Stimulated activated memory B cell treated with anti-CD40 and anti-IgM and Interleukin-4, amounts not matched to agents 10 μg/mL and 1 μg/mL and 100 μg/mL, for 72 hours (primary cell): Measurements from ENCODE around the gene EYA2.
"Not testable (repeated sequence)": the region's sequence is repeated elsewhere in the genome, so short reads cannot be mapped to it uniquely, and the experiment has no call there.

Experiments used
- ATAC-seq: fragments of 150-1000 bp; cut with Tn5 transposase; 2 replicates; pipeline ENCODE4 v1.10.0; 2021
- H3K27ac Mint-ChIP-seq: one replicate; pipeline ENCODE4 v1.8.0; 2022; ENCODE audit warnings: mild to moderate bottlenecking, mixed read lengths
- H3K27me3 Mint-ChIP-seq: one replicate; pipeline ENCODE4 v1.8.0; 2022; ENCODE audit warnings: mixed read lengths
- H3K36me3 Mint-ChIP-seq: one replicate; pipeline ENCODE4 v1.8.0; 2022; ENCODE audit warnings: mixed read lengths
- H3K4me1 Mint-ChIP-seq: one replicate; pipeline ENCODE4 v1.8.0; 2022; ENCODE audit warnings: mixed read lengths
- H3K4me3 Mint-ChIP-seq: one replicate; pipeline ENCODE4 v1.8.0; 2022; ENCODE audit warnings: mild to moderate bottlenecking, moderate library complexity, mixed read lengths
- H3K9me3 Mint-ChIP-seq: one replicate; pipeline ENCODE4 v1.8.0; 2022; ENCODE audit warnings: mixed read lengths

Gene EYA2

GRCh38 chr20:46951840-46952497 lies 57.3 kb downstream of the EYA2 start:
- Mint-ChIP-seq H3K9me3 (peaks cover 3% of the 10 kb centered on the region), H3K36me3 (no peaks in the 10 kb centered on the region), H3K4me3 (no peak overlapping the region), H3K27me3 (peaks cover 9% of the 10 kb centered on the region), H3K27ac (no peak overlapping the region), H3K4me1 (no peaks in the 10 kb centered on the region)
- no peak for ATAC-seq

- no peak overlapping the region for H3K27ac Mint-ChIP-seq
- peaks cover 6% of the 10 kb centered on the region for H3K9me3 Mint-ChIP-seq
Measured at GRCh38 chr20:46953596-46953995, 59.0 kb downstream of the EYA2 start.

DNA sequence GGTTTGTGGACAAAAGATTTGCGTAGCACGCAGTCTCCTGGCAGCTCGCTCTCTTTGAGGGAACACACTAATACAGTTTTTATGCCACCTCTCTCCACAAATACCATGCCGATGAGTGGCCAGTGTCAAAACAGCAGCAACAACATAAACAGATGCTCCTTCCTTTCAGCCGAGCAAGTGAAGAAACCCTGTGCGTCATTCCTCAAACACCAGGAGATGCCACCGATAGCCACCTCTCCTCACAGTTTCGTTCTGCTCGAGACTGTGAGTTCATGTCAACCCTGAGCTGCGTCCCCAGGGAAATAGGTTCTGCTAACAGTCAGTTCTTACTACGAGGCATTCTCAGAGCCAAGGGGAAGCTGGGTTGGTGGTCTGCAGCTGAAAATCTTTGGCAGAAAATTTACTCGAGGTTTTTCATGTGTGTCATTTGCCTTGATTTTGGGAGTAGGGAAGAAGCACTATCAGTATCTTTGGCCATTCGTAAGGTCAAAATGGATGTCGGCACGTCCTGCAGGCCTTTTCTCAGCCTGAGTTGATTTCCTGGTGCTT lies 59.9 kb downstream of the EYA2 start:
- H3K4me3 Mint-ChIP-seq: no peak overlapping the region
- peaks cover 6% of the 10 kb centered on the region for H3K9me3 Mint-ChIP-seq

More at GRCh38 chr20:46953596-46953995, 59.0 kb downstream of the EYA2 start:
- H3K4me3 Mint-ChIP-seq: no peak overlapping the region
- peaks cover 9% of the 10 kb centered on the region for H3K27me3 Mint-ChIP-seq
- no peak for ATAC-seq
- no peaks in the 10 kb centered on the region for H3K4me1 Mint-ChIP-seq
- H3K36me3 Mint-ChIP-seq: no peaks in the 10 kb centered on the region

DNA sequence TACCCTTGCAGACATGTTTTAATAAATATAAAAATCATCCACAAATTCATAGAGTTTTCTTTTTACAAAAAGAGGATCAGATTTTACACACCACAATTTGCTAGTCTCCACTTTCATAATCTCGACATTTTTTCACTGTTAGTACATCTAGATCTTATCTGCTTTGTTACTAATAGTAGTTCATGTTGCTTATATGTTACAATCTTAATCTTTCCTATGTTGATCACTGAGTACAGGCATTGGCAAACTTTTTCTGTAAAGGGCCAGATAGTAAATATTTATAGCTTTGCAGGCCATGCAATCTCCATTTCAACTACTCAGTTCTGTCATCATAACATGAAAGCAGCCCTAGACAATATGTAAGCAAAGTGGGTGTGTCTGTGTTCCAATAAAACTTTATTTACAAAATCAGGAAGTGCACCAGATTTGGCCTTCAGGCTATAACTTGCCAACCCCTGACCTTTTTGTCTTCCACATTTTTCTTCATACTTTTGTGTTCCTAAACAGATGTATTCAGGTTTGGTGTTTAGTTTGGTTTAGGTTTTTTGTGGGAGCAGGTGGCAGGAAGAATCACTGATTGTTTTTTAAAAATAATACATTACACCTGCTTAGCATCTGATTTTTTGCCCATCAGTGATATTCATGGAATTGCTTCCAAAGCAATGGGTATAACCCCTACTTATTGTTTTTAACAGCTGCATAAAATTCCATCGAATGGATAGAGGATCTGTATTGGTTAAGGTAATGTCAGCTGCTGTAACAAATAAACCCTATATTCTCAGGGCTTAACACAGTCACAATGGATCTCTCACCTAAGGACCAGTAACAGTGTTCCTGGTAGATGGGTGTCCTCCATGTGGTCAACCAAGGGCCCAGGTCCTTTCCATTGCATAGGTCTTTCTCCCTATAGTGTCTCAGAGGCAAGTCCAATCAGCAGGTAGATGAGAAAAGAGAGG lies 61.2 kb downstream of the EYA2 start:
- Mint-ChIP-seq H3K4me3 (no peak overlapping the region), H3K27me3 (peaks cover 23% of the 10 kb centered on the region), H3K36me3 (no peaks in the 10 kb centered on the region), H3K9me3 (peaks cover 6% of the 10 kb centered on the region), H3K27ac (no peak overlapping the region), H3K4me1 (no peaks in the 10 kb centered on the region)
- ATAC-seq: no peak

More for the DNA sequence above, 59.9 kb downstream of the EYA2 start:
- Mint-ChIP-seq H3K4me1 (no peaks in the 10 kb centered on the region), H3K27me3 (peaks cover 14% of the 10 kb centered on the region), H3K27ac (no peak overlapping the region), H3K36me3 (no peaks in the 10 kb centered on the region)
- ATAC-seq: no peak

GRCh38 chr20:46959081-46959692 lies 64.5 kb downstream of the EYA2 start:
- Mint-ChIP-seq H3K4me3 (no peak overlapping the region), H3K9me3 (peaks cover 6% of the 10 kb centered on the region), H3K4me1 (no peaks in the 10 kb centered on the region), H3K27me3 (peaks cover 20% of the 10 kb centered on the region), H3K36me3 (no peaks in the 10 kb centered on the region), H3K27ac (no peak overlapping the region)
- ATAC-seq: no peak

GRCh38 chr20:46959821-46960220 lies 65.2 kb downstream of the EYA2 start:
- no peaks in the 10 kb centered on the region for H3K36me3 Mint-ChIP-seq
- H3K27me3 Mint-ChIP-seq: peaks cover 20% of the 10 kb centered on the region
- H3K9me3 Mint-ChIP-seq: peaks cover 6% of the 10 kb centered on the region
- no peaks in the 10 kb centered on the region for H3K4me1 Mint-ChIP-seq
- no peak overlapping the region for H3K27ac Mint-ChIP-seq
- no peak for ATAC-seq
- no peak overlapping the region for H3K4me3 Mint-ChIP-seq

GRCh38 chr20:46960536-46960935 lies 65.9 kb downstream of the EYA2 start:
- Mint-ChIP-seq H3K27me3 (peaks cover 20% of the 10 kb centered on the region), H3K36me3 (no peaks in the 10 kb centered on the region), H3K9me3 (peaks cover 6% of the 10 kb centered on the region), H3K27ac (no peak overlapping the region), H3K4me3 (no peak overlapping the region), H3K4me1 (no peaks in the 10 kb centered on the region)
- no peak for ATAC-seq

- H3K27me3 Mint-ChIP-seq: peaks cover 20% of the 10 kb centered on the region
- H3K4me3 Mint-ChIP-seq, H3K9me3 Mint-ChIP-seq, H3K27ac Mint-ChIP-seq, ATAC-seq, H3K36me3 Mint-ChIP-seq, H3K4me1 Mint-ChIP-seq: not testable (repeated sequence)
Measured at GRCh38 chr20:46961968-46962367, 67.3 kb downstream of the EYA2 start.

DNA sequence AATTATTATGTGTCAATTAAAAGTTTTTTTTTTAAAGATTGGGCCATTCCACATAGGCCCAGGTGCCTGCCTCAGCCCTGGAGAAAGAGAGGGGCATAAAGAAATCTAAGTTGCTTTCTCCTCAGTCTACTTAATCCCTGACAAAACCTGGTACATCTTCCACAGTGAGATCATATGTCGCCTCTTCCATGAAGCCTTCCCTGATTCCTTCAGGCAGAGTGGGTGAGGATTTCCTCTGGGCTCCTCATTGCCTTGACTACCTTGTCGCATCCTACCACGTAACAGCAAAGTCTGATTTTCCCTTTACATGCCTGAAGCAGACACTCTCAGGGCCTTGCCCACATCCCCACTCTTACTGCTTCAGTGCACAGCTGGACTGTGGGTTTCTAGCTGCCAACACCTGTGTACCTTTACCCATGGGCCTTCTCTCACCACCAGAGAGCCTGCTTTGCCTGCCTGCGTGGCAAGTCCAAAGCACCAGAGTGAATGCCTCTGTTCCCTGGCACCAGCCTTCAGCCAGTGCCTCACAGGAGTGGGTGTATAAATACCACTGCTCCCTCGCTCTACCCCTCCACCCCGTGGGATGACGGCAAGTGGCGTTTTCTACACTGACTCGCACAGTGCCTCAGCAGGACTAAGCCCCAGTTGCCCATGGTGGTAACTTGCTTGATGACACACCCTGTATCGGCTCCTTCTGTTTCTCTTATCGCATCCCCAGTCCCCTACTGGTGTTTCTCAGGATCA lies 68.0 kb downstream of the EYA2 start:
- H3K9me3 Mint-ChIP-seq: no peaks in the 10 kb centered on the region
- H3K4me3 Mint-ChIP-seq: no peak overlapping the region
- no peak overlapping the region for H3K27ac Mint-ChIP-seq
- peaks cover 27% of the 10 kb centered on the region for H3K27me3 Mint-ChIP-seq
- no peak for ATAC-seq
- no peaks in the 10 kb centered on the region for H3K4me1 Mint-ChIP-seq
- no peaks in the 10 kb centered on the region for H3K36me3 Mint-ChIP-seq

DNA sequence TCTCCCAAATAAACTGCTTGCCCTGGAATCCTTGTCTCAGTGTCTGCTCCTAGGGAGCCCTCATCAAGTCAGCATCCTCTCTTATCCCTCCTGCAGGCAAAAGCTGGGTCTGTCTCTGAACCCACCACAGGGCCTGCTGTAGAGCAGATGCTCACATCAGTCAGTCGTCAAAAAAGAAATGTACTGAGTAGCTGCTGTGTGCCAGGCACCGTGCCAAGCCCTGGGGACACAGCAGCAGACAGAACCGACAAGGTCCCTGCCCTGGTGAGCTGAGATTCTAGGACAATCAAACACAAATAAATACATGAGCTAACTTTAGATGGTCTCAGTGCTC lies 68.5 kb downstream of the EYA2 start:
- no peaks in the 10 kb centered on the region for H3K36me3 Mint-ChIP-seq
- H3K27me3 Mint-ChIP-seq: peaks cover 27% of the 10 kb centered on the region
- no peaks in the 10 kb centered on the region for H3K9me3 Mint-ChIP-seq
- H3K4me1 Mint-ChIP-seq: no peaks in the 10 kb centered on the region
- no peak for ATAC-seq
- no peak overlapping the region for H3K4me3 Mint-ChIP-seq
- H3K27ac Mint-ChIP-seq: no peak overlapping the region

GRCh38 chr20:46963758-46964617 lies 69.3 kb downstream of the EYA2 start:
- H3K4me3 Mint-ChIP-seq: no peak overlapping the region
- no peak overlapping the region for H3K27ac Mint-ChIP-seq
- H3K4me1 Mint-ChIP-seq: no peaks in the 10 kb centered on the region
- no peak for ATAC-seq
- H3K9me3 Mint-ChIP-seq: no peaks in the 10 kb centered on the region
- no peaks in the 10 kb centered on the region for H3K36me3 Mint-ChIP-seq
- peaks cover 28% of the 10 kb centered on the region for H3K27me3 Mint-ChIP-seq

DNA sequence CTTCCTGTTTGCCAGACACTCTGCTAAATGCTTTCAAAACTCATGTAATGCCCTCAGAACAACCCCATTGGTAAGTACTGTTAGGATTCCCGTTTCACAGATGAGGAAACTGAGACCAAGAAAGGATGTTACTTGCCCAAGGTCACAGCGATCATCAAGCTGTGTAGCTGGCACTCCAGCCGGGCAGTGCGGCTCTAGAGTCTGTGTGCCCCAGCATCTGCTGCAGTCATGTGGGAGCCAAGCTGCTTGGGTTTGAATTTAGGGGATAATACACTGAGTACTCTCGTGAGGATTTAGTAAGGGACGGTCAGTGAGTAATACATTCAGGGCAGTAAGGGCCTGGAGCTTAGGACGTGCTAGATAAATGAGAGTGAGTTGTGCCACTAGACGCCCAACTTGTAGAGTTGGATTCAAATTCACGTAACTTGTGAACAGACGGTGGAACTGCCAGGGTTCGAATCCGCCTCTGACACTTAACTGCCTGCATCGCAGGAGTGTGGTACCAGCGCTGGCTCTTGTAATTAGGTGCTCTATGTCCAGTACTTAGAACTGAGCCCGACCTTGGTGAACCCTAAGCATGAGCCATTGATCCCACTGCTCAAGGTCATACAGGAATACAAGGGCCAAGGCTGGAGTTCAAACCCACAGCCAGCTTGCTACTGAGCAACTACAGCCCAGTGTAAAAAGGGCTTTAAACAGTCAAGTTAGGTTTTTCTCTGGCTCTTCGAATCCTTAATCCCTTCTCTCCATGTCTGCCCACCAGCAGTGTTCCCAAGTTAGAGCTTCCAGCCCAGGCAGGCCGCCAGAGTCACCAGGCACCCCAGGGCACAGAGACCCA lies 70.2 kb downstream of the EYA2 start:
- Mint-ChIP-seq H3K4me1 (no peaks in the 10 kb centered on the region), H3K36me3 (no peaks in the 10 kb centered on the region), H3K27ac (no peak overlapping the region), H3K9me3 (no peaks in the 10 kb centered on the region), H3K27me3 (peaks cover 29% of the 10 kb centered on the region), H3K4me3 (no peak overlapping the region)
- no peak for ATAC-seq

- H3K36me3 Mint-ChIP-seq: no peaks in the 10 kb centered on the region
- no peaks in the 10 kb centered on the region for H3K9me3 Mint-ChIP-seq
- peaks cover 29% of the 10 kb centered on the region for H3K27me3 Mint-ChIP-seq
- H3K4me3 Mint-ChIP-seq: no peak overlapping the region
- no peak overlapping the region for H3K27ac Mint-ChIP-seq
- no peak for ATAC-seq
- H3K4me1 Mint-ChIP-seq: no peaks in the 10 kb centered on the region
Measured at GRCh38 chr20:46965477-46965876, 70.8 kb downstream of the EYA2 start.
